Spleen (tissue), 7 donors: ENCODE data around the gene AMN.

ENCODE experiments used
- POLR2A ChIP-seq, 3 donors: fragments of 450-650 bp; IDR thresholded peaks; one replicate each; pipeline ENCODE4 v1.5.1; 2017; ENCODE audit warnings: antibody characterized with exemption in 3 of 3, mild to moderate bottlenecking in 1 of 3
- TF ChIP-seq, protein P1 (sequence below), 11 experiments: fragments of 200-600 bp in 7 of 11; fragments of 450-650 bp in 4 of 11; sonication (generic) in 4 of 11; IDR thresholded peaks in 8 of 11; conservative IDR thresholded peaks in 3 of 11; 1 replicate in 7 of 11; 2 replicates in 4 of 11; pipeline versions ENCODE4 v1.4.0 to v1.8.0; 2016 to 2021; ENCODE audit warnings: antibody characterized with exemption in 11 of 11, inconsistent platforms in 4 of 11, mild to moderate bottlenecking in 1 of 11
- donor health status: DM: no; HTN: no; CAD: no; lungs with moderate emphysema.
- donor health status: DM: no; HTN: no; CAD: no.
- donor health status: DM: no; HTN: no; CAD: no.

DNA sequence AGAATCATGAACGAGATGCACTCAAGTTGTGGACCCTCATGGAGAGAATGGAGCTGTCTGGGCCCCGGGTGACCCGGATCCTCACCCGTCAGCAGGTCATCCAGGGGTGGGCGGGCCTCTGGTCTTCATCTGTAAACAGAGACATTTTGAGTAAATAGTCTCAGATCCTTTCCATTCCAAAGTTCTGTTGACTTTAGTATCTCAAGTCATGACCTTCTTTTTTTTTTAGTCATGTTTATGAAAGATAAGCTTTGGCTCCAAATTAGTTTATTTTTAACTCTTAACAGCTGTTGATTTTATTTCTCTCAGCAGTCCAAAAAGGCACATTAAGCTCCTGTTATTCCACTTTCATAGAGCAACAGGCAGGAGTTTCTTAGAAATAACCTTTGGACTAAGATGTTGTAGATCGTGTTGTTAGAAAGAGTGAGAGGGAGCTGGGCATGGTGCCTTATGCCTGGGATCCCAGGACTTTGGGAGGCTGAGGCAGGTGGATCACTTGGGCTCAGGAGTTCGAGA, 48.9 kb upstream of the AMN start:
- TF ChIP-seq POLR2A (IDR thresholded peaks at IDR 0.05), result no peak
- TF ChIP-seq, protein P1, sequence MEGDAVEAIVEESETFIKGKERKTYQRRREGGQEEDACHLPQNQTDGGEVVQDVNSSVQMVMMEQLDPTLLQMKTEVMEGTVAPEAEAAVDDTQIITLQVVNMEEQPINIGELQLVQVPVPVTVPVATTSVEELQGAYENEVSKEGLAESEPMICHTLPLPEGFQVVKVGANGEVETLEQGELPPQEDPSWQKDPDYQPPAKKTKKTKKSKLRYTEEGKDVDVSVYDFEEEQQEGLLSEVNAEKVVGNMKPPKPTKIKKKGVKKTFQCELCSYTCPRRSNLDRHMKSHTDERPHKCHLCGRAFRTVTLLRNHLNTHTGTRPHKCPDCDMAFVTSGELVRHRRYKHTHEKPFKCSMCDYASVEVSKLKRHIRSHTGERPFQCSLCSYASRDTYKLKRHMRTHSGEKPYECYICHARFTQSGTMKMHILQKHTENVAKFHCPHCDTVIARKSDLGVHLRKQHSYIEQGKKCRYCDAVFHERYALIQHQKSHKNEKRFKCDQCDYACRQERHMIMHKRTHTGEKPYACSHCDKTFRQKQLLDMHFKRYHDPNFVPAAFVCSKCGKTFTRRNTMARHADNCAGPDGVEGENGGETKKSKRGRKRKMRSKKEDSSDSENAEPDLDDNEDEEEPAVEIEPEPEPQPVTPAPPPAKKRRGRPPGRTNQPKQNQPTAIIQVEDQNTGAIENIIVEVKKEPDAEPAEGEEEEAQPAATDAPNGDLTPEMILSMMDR (IDR thresholded peaks at IDR 0.05 in 8 of 11, conservative IDR thresholded peaks at IDR 0.05 in 3 of 11), result no peak
